CD14-positive monocyte (primary cell): ENCODE results near the gene CENPX. TPM values are rescaled to one million over a fixed set of nuclear protein-coding genes. Genes with fewer than 3 reads are reported as not detected.

ENCODE experiments used
- DNase-seq, 3 donors: peaks; one replicate each; pipeline ENCODE4 v3.0.0-alpha.2; 2011 to 2022
- H2AFZ ChIP-seq: 2 replicates; pipeline ENCODE4 v1.6.0; 2012; ENCODE audit warnings: mild to moderate bottlenecking, low read depth, low read length, inconsistent platforms; ENCODE audit not compliant: insufficient read depth, poor library complexity, severe bottlenecking
- H3K27ac ChIP-seq, 2 donors: 1 replicate in 1 of 2; 2 replicates in 1 of 2; pipeline ENCODE4 v1.5.1; 2012 to 2013; ENCODE audit warnings: low read length in 2 of 2, control low read depth in 1 of 2, inconsistent platforms in 1 of 2, low read depth in 1 of 2, mild to moderate bottlenecking in 1 of 2
- H3K27me3 ChIP-seq, 2 donors: one replicate each; pipeline versions ENCODE4 v1.6.0 to v1.6.1; 2011 to 2013; ENCODE audit warnings: low read length in 2 of 2; ENCODE audit not compliant: control insufficient read depth in 2 of 2, insufficient read depth in 2 of 2
- H3K36me3 ChIP-seq, 2 donors: replicated peaks in 1 of 2; 1 replicate in 1 of 2; 2 replicates in 1 of 2; pipeline versions ENCODE4 v1.5.1 to v1.6.1; 2012 to 2013; ENCODE audit warnings: low read length in 2 of 2, control low read depth in 1 of 2, inconsistent platforms in 1 of 2, mild to moderate bottlenecking in 1 of 2; ENCODE audit not compliant: insufficient read depth in 2 of 2, control insufficient read depth in 1 of 2
- H3K4me1 ChIP-seq, 2 donors: 1 replicate in 1 of 2; 2 replicates in 1 of 2; pipeline versions ENCODE4 v1.5.1 to v1.6.1; 2012 to 2013; ENCODE audit warnings: low read length in 2 of 2, control low read depth in 1 of 2, inconsistent platforms in 1 of 2, mild to moderate bottlenecking in 1 of 2, moderate library complexity in 1 of 2; ENCODE audit not compliant: insufficient read depth in 2 of 2, control insufficient read depth in 1 of 2
- H3K4me2 ChIP-seq: replicated peaks from 2 replicates; pipeline ENCODE3; 2012; ENCODE audit warnings: low read length, moderate library complexity, mild to moderate bottlenecking; ENCODE audit not compliant: poor library complexity, severe bottlenecking; ENCODE audit errors: extremely low read depth
- H3K4me3 ChIP-seq, 3 experiments: fragments of 200-600 bp in 1 of 3; sonication (generic) in 1 of 3; replicated peaks in 1 of 3; 1 replicate in 2 of 3; 2 replicates in 1 of 3; pipeline ENCODE4 v1.5.1; 2011 to 2013; ENCODE audit warnings: low read length in 3 of 3, mild to moderate bottlenecking in 3 of 3, control low read depth in 2 of 3, low read depth in 2 of 3, inconsistent platforms in 1 of 3, moderate library complexity in 1 of 3
- H3K79me2 ChIP-seq: 2 replicates; pipeline ENCODE4 v1.6.0; 2012; ENCODE audit warnings: mild to moderate bottlenecking, control low read depth, inconsistent platforms, low read length, moderate library complexity; ENCODE audit not compliant: insufficient read depth
- H3K9ac ChIP-seq: 2 replicates; pipeline ENCODE4 v1.6.0; 2017; ENCODE audit warnings: low read length, mild to moderate bottlenecking; ENCODE audit not compliant: insufficient read depth, poor library complexity, severe bottlenecking
- H3K9me3 ChIP-seq, 2 donors: replicated peaks in 1 of 2; 1 replicate in 1 of 2; 2 replicates in 1 of 2; pipeline versions ENCODE4 v1.5.1 to v1.6.1; 2012 to 2013; ENCODE audit warnings: low read length in 2 of 2, control low read depth in 1 of 2; ENCODE audit not compliant: control insufficient read depth in 1 of 2, insufficient read depth in 1 of 2
- H4K20me1 ChIP-seq: 2 replicates; pipeline ENCODE4 v1.6.0; 2012; ENCODE audit warnings: mild to moderate bottlenecking, low read length, control low read depth, moderate library complexity; ENCODE audit not compliant: insufficient read depth
- H3K27ac Mint-ChIP-seq, 7 donors: one replicate each; pipeline ENCODE4 v1.8.0; 2020; ENCODE audit warnings: mild to moderate bottlenecking in 7 of 7, mixed read lengths in 7 of 7, moderate library complexity in 6 of 7, inconsistent platforms in 2 of 7
- H3K27me3 Mint-ChIP-seq, 3 donors: one replicate each; pipeline ENCODE4 v1.8.0; 2021 to 2022; ENCODE audit warnings: low read depth in 3 of 3, mild to moderate bottlenecking in 3 of 3, mixed read lengths in 3 of 3, moderate library complexity in 3 of 3, inconsistent platforms in 1 of 3
- H3K36me3 Mint-ChIP-seq, 2 donors: one replicate each; pipeline ENCODE4 v1.8.0; 2020; ENCODE audit warnings: mixed read lengths in 2 of 2, inconsistent platforms in 1 of 2, mild to moderate bottlenecking in 1 of 2
- H3K4me1 Mint-ChIP-seq: one replicate; pipeline ENCODE4 v1.8.0; 2020; ENCODE audit warnings: mild to moderate bottlenecking, mixed read lengths
- H3K4me3 Mint-ChIP-seq, 2 donors: one replicate each; pipeline ENCODE4 v1.8.0; 2020; ENCODE audit warnings: mild to moderate bottlenecking in 2 of 2, mixed read lengths in 2 of 2, moderate library complexity in 1 of 2
- H3K9me3 Mint-ChIP-seq, 7 donors: one replicate each; pipeline ENCODE4 v1.8.0; 2020 to 2022; ENCODE audit warnings: mixed read lengths in 7 of 7, mild to moderate bottlenecking in 6 of 7, moderate library complexity in 6 of 7, inconsistent platforms in 2 of 7
- WGBS: methylation state at CpG from one replicate; pipeline ENCODE4 v1.1.5; 2013; ENCODE audit warnings: missing lambda C conversion rate; ENCODE audit not compliant: insufficient coverage; 5-methylcytosine and 5-hydroxymethylcytosine counted together
- intact Hi-C, 2 donors: fragments of 100-400 bp; cut with micrococcal nuclease; formaldehyde crosslinking; loops; one replicate each; pipeline versions ENCODE4 v1.15.0 to v1.15.1; 2023
- polyA plus RNA-seq, 3 donors: library from polyadenylated mRNA; depleted of rRNA in 1 of 3; unstranded in 2 of 3; stranded (reverse) in 1 of 3; fragments of 300-500 nt in 2 of 3; fragments of >200 nt in 1 of 3; fragmentation: Illumina TruSeq in 2 of 3; gene quantifications; 1 replicate in 2 of 3; 2 replicates in 1 of 3; pipeline ENCODE4 v1.2.3, GENCODE V29; 2012 to 2021
- TF ChIP-seq, protein P1 (sequence below): fragments of 200-600 bp; IDR thresholded peaks from one replicate; pipeline ENCODE4 v1.8.0; 2022; ENCODE audit warnings: antibody characterized with exemption, mild to moderate bottlenecking

CENPX gene
- polyA plus RNA-seq, 3 donors = 47.7 to 57.0 (median 55.9) TPM

- Histone ChIP-seq H3K27me3 (peaks cover 6 to 10% of the 10 kb centered on the region in 2 donors), H3K4me1 (peaks cover 18 to 31% of the 10 kb centered on the region in 2 donors), H3K79me2 (no peaks in the 10 kb centered on the region), H4K20me1 (peaks cover 5% of the 10 kb centered on the region), H3K27ac (no peak overlapping the region), H3K4me3 (peak overlapping the region in 1 of 3 experiments; percentile 76), H3K9me3 (no peaks in the 10 kb centered on the region), H3K36me3 (peaks cover 0 to 4% of the 10 kb centered on the region in 2 donors), H3K4me2 (peak overlapping the region; percentile 92), H3K9ac (no peak overlapping the region), H2AFZ (peak overlapping the region; percentile 73)
- TF ChIP-seq, protein P1, sequence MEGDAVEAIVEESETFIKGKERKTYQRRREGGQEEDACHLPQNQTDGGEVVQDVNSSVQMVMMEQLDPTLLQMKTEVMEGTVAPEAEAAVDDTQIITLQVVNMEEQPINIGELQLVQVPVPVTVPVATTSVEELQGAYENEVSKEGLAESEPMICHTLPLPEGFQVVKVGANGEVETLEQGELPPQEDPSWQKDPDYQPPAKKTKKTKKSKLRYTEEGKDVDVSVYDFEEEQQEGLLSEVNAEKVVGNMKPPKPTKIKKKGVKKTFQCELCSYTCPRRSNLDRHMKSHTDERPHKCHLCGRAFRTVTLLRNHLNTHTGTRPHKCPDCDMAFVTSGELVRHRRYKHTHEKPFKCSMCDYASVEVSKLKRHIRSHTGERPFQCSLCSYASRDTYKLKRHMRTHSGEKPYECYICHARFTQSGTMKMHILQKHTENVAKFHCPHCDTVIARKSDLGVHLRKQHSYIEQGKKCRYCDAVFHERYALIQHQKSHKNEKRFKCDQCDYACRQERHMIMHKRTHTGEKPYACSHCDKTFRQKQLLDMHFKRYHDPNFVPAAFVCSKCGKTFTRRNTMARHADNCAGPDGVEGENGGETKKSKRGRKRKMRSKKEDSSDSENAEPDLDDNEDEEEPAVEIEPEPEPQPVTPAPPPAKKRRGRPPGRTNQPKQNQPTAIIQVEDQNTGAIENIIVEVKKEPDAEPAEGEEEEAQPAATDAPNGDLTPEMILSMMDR = no peak
- WGBS = 68% methylated on average over 31 of the region's 31 CpGs
- Mint-ChIP-seq H3K27me3 (peaks cover 11 to 25% (median 13%) of the 10 kb centered on the region in 3 donors), H3K36me3 (peaks cover 14 to 46% of the 10 kb centered on the region in 2 donors), H3K4me3 (peak overlapping the region in 1 of 2 donors; percentile 90), H3K9me3 (peaks cover 0 to 5% (median 0%) of the 10 kb centered on the region in 7 donors), H3K27ac (no peak overlapping the region), H3K4me1 (peaks cover 12% of the 10 kb centered on the region)
- DNase-seq = no peak
- intact Hi-C loops = loop anchor here (2.0 to 10.0 kb wide), 6 partner anchors 65 to 425 kb away; partner anchors contain the start of genes CYBC1 (in 1 of the 2), FASN (in 1 of the 2) and NARF (in 1 of the 2)
Measured at GRCh38 chr17:82029990-82030469, 7.4 kb upstream of the CENPX start.

DNA sequence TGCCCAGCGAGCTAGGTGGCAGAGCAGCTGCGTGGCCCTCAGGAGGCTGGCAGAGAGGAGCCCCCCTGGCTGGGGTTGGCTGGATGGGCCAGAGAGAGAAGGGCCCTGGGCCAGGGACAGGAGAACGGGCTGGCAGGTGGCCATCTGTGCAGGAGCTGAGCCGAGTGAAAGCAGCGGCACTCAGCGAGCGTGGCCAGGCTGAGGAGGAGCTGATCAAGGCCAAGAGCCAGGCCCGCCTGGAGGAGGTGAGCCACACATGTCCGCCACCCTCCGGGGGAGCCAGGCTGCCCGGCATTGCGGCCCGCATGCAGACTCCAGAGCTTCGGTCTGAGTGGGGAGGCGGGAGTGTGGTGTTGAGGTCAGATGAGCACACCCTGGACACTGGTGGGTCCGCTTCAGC is 6.7 kb upstream of the CENPX start:
- H3K27me3 ChIP-seq = peaks cover 6 to 10% of the 10 kb centered on the region in 2 donors
- Mint-ChIP-seq H3K27me3 (peaks cover 11 to 23% (median 13%) of the 10 kb centered on the region in 3 donors), H3K9me3 (peaks cover 0 to 5% (median 0%) of the 10 kb centered on the region in 7 donors), H3K4me1 (peaks cover 13% of the 10 kb centered on the region), H3K27ac (peak overlapping the region in 2 of 7 donors; percentile 46 to 69), H3K4me3 (peak overlapping the region in 1 of 2 donors; percentile 82), H3K36me3 (peaks cover 12 to 40% of the 10 kb centered on the region in 2 donors)
- no peak overlapping the region for H3K9ac ChIP-seq
- WGBS = 95% methylated on average over 15 of the region's 16 CpGs
- TF ChIP-seq, protein P1 = no peak
- H3K79me2 ChIP-seq = peaks cover 3% of the 10 kb centered on the region
- H3K36me3 ChIP-seq = peaks cover 0 to 4% of the 10 kb centered on the region in 2 donors
- H3K9me3 ChIP-seq = no peaks in the 10 kb centered on the region
- no peak overlapping the region for H3K27ac ChIP-seq
- intact Hi-C loops = loop anchor here in 1 of 2 donors (10.0 kb wide), 1 partner anchor 295 kb away; no protein-coding TSS in a partner anchor
- H3K4me3 ChIP-seq = no peak overlapping the region
- no peak overlapping the region for H3K4me2 ChIP-seq
- no peak for DNase-seq
- peaks cover 19 to 34% of the 10 kb centered on the region in 2 donors for H3K4me1 ChIP-seq
- no peak overlapping the region for H2AFZ ChIP-seq
- H4K20me1 ChIP-seq = peaks cover 5% of the 10 kb centered on the region
